Central memory CD8-positive, alpha-beta T cell (primary cell): ENCODE results near the gene LIME1.
A peak's percentile ranks its signal among the peaks of the same experiment; 100 is the strongest.

Source experiments
- ATAC-seq: fragments of 150-1000 bp; cut with Tn5 transposase; replicated peaks from 2 replicates; pipeline ENCODE4 v1.10.0; 2022; ENCODE audit warnings: mild to moderate bottlenecking, moderate FRiP score, moderate number of reproducible peaks; ENCODE audit not compliant: poor library complexity, severe bottlenecking; ENCODE audit errors: extremely low read depth
- DNase-seq, 2 donors: peaks; one replicate each; pipeline ENCODE4 v3.0.0; 2021; ENCODE audit warnings: low spot score in 2 of 2
- H3K27ac Mint-ChIP-seq: one replicate; pipeline ENCODE4 v1.8.0; 2022; ENCODE audit warnings: low read depth, mild to moderate bottlenecking, moderate library complexity, mixed read lengths
- H3K27me3 Mint-ChIP-seq: one replicate; pipeline ENCODE4 v1.8.0; 2022; ENCODE audit warnings: mixed read lengths
- H3K36me3 Mint-ChIP-seq: one replicate; pipeline ENCODE4 v1.8.0; 2022; ENCODE audit warnings: mild to moderate bottlenecking, moderate library complexity, mixed read lengths; ENCODE audit not compliant: insufficient read depth
- H3K4me1 Mint-ChIP-seq: one replicate; pipeline ENCODE4 v1.8.0; 2022; ENCODE audit warnings: mixed read lengths
- H3K4me3 Mint-ChIP-seq: one replicate; pipeline ENCODE4 v1.8.0; 2022; ENCODE audit warnings: mild to moderate bottlenecking, moderate library complexity, mixed read lengths
- H3K9me3 Mint-ChIP-seq: one replicate; pipeline ENCODE4 v1.8.0; 2022; ENCODE audit warnings: mixed read lengths

The LIME1 gene

DNA sequence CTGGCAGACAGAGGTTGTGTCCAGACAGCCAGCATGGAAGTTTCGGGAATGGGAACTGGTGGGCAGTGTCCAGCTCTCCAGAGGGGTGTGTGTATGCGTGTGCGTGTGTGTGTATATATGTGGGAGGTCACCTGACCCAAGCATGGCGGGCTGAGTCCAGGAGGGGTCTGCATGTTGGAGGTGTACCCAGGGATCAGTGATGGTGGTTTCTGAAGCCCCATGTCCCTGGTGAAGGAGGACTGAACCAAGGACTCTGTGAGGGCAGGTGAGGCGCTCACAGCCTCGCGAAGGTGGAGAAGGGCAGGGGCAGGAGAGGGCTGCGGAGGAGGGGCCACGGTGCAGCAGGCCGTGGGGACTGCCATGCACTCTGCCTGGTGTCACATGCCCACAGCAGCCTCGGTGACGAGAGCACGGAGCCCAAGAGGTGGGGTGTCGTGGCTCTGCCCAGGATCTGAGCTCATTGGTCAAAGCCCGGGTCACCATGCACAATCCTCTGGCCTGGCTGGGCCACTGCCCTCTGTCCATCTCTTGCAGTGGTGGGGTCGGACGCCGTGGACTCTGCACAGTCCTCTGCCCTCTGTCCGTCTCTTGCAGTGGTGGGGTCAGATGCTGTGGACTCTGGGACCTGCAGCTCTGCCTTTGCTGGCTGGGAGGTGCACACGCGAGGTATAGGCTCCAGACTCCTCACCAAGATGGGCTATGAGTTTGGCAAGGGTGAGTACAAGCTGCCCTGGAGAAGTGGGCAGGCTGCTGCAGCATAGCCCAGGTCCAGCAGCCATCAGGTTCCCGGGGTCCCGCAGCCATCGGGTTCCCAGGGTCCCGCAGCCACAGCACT is 2.1 kb upstream of the LIME1 start:
- Mint-ChIP-seq H3K36me3 (peaks cover 39% of the 10 kb centered on the region), H3K27me3 (no peaks in the 10 kb centered on the region), H3K27ac (peak overlapping the region; percentile 61), H3K9me3 (no peaks in the 10 kb centered on the region), H3K4me3 (peak overlapping the region; percentile 35), H3K4me1 (peaks cover 24% of the 10 kb centered on the region)
- DNase-seq (no peak), ATAC-seq (no peak)

DNA sequence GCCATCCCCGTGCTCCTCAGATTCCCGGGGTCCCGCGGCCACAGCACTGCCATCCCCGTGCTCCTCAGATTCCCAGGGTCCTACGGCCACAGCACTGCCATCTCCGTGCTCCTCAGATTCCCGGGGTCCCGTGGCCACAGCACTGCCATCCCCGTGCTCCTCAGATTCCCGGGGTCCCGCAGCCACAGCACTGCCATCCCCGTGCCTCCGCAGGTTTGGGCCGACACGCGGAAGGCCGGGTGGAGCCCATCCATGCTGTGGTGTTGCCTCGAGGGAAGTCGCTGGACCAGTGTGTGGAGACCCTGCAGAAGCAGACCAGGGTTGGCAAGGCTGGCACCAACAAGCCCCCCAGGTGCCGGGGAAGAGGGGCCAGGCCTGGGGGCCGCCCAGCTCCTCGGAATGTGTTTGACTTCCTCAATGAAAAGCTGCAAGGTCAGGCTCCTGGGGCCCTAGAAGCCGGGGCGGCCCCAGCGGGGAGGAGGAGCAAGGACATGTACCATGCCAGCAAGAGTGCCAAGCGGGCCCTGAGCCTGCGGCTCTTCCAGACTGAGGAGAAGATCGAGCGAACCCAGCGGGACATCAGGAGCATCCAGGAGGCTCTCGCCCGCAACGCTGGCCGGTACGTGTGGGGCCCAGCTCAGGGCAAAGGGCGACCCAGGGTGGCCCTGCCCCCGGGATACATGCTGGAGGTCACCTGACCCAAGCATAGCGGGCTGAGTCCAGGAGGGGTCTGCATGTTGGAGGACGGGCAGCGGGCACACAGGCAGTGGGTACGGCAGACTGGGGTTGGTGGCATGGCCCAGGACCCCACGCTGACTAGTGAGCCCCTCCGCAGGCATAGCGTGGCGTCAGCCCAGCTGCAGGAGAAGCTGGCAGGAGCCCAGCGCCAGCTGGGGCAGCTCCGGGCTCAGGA is 1.3 kb upstream of the LIME1 start:
- Mint-ChIP-seq H3K4me1 (peaks cover 24% of the 10 kb centered on the region), H3K4me3 (peak overlapping the region; percentile 94), H3K9me3 (no peaks in the 10 kb centered on the region), H3K36me3 (peaks cover 34% of the 10 kb centered on the region), H3K27ac (peak overlapping the region; percentile 90), H3K27me3 (no peaks in the 10 kb centered on the region)
- DNase-seq (no peak), ATAC-seq (no peak)

DNA sequence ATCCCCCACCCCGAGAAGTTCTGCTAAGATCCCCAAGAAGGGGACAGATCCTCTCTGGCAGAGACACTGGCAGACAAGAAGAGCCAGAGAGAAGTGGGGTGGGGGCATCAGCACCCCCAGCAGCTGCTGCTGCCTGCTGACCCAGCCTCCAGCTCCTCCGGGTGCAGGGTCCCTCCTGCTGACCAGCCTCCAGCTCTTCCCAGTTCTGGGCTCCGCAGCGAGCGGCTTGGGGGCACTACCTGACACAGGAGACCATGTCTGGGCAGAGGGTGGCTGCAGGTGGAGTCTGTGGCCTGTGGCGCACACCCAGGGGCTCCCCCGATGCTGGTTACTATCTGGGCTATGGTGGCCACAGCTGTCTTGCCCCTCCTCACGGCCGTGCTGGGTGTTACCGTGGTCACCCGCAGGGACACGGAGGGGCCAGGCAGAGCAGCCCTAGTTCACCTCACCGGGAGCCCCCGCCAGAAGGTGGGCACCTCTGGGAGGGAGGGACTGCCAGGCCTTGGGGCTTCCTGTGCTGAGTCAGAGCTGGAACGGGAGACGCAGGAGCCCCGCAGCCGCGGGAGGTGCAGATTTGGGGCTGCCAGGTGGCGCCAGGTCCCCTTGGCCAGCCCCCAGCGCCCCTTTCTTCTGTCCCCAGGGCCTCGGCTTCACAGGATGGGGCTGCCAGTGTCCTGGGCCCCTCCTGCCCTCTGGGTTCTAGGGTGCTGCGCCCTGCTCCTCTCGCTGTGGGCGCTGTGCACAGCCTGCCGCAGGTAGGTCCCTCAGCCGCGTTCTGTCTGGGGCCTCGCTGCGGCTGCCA is 630 bp downstream of the LIME1 start:
- ATAC-seq (peak; percentile 29), DNase-seq (peak in 1 of 2 donors; percentile 47)
- Mint-ChIP-seq H3K27me3 (no peaks in the 10 kb centered on the region), H3K9me3 (no peaks in the 10 kb centered on the region), H3K4me1 (peaks cover 24% of the 10 kb centered on the region), H3K27ac (peak overlapping the region; percentile 90), H3K4me3 (peak overlapping the region; percentile 94), H3K36me3 (peaks cover 42% of the 10 kb centered on the region)

GRCh38 chr20:63737695-63737944 is 1.2 kb downstream of the LIME1 start:
- Mint-ChIP-seq H3K27ac (no peak overlapping the region), H3K9me3 (no peaks in the 10 kb centered on the region), H3K27me3 (no peaks in the 10 kb centered on the region), H3K4me1 (peaks cover 24% of the 10 kb centered on the region), H3K4me3 (peak overlapping the region; percentile 94), H3K36me3 (peaks cover 43% of the 10 kb centered on the region)
- ATAC-seq (no peak), DNase-seq (no peak)

DNA sequence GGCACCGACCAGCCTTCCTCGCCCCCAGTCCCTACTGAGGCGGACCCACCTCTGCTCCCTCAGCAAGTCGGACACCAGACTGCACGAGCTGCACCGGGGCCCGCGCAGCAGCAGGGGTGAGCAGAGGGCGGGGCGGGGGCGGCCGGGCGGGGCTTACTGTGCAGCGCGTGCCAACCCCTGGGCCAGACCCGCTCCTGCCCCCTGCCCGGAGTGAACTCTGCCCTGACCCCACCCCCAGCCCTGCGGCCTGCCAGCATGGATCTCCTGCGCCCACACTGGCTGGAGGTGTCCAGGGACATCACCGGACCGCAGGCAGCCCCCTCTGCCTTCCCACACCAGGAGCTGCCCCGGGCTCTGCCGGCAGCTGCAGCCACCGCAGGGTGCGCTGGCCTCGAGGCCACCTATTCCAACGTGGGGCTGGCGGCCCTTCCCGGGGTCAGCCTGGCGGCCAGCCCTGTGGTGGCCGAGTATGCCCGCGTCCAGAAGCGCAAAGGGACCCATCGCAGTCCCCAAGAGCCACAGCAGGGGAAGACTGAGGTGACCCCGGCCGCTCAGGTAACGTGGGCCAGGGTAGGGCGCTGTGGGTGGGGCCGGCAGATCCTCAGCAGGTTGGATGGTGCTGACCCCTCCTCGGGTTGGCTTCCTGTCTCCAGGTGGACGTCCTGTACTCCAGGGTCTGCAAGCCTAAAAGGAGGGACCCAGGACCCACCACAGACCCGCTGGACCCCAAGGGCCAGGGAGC is 1.7 kb downstream of the LIME1 start:
- H3K4me1 Mint-ChIP-seq = peaks cover 24% of the 10 kb centered on the region
- DNase-seq (no peak), ATAC-seq (no peak)
- peaks cover 43% of the 10 kb centered on the region for H3K36me3 Mint-ChIP-seq
- no peaks in the 10 kb centered on the region for H3K9me3 Mint-ChIP-seq
- H3K27ac Mint-ChIP-seq = no peak overlapping the region
- peak overlapping the region; percentile 94 for H3K4me3 Mint-ChIP-seq
- no peaks in the 10 kb centered on the region for H3K27me3 Mint-ChIP-seq

- H3K27me3 Mint-ChIP-seq = no peaks in the 10 kb centered on the region
- H3K9me3 Mint-ChIP-seq = no peaks in the 10 kb centered on the region
- ATAC-seq = no peak
- H3K4me3 Mint-ChIP-seq = peak overlapping the region; percentile 94
- peaks cover 48% of the 10 kb centered on the region for H3K36me3 Mint-ChIP-seq
- H3K4me1 Mint-ChIP-seq = peaks cover 20% of the 10 kb centered on the region
- no peak overlapping the region for H3K27ac Mint-ChIP-seq
- DNase-seq = peak in 1 of 2 donors; percentile 35
Measured at GRCh38 chr20:63738687-63739129, 2.2 kb downstream of the LIME1 start.

DNA sequence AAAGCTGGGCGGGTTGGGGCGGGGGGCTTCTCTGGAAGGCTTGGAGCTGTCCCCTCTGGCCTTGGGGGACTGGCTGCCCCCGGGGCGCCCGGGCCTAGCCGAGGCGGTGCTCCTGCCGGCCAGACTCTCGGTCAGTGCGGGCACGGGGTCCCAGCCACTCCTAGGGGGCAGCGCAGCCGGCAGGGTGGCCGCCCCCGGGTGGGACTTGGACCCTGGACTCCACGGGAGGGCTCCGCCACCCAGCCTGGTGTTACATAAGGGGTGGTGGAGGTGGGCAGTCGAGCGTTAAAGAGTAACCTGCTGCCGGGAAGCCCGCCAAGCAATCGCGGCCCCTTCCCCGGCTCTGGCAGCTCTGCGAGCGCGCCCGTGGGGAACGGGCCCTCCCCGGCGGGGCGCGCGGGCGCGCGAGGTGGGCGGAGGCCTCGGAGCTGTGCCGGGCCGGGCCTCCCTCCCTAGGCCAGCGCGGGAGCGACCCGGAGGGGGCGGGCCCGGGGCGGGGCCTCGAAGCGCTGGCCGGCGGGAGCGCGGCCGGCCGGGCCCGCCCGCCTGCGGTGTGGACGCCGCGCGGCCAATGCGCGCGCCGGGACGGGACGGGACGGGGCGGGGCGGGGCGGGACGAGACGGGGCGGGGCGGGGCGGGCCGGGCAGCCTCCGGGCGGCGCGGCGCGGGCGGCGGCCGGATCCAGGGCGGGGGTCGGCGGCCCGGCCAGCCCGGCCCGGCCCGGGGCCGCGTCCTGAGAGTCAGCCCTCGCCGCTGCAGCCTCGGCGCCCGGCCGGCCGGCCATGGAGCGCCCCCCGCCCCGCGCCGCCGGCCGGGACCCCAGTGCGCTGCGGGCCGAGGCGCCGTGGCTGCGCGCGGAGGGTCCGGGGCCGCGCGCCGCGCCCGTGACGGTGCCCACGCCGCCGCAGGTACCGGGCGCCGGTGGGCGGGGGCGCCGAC is 2.9 kb downstream of the LIME1 start, which contains the start of gene SLC2A4RG:
Gene SLC2A4RG, plus strand, starts transcription at position 647 of the 940 bp plus-strand sequence. Its CDS starts 137 bp downstream, at position 784.
- Mint-ChIP-seq H3K4me3 (peak within 1 kb of the TSS; percentile 94), H3K4me1 (peaks cover 14% of the 10 kb centered on the region), H3K9me3 (no peaks in the 10 kb centered on the region), H3K36me3 (peaks cover 44% of the 10 kb centered on the region), H3K27ac (no peak within 1 kb of the TSS), H3K27me3 (no peaks in the 10 kb centered on the region)
- peak in 1 of 2 donors; percentile 25 for DNase-seq
- no peak for ATAC-seq

DNA sequence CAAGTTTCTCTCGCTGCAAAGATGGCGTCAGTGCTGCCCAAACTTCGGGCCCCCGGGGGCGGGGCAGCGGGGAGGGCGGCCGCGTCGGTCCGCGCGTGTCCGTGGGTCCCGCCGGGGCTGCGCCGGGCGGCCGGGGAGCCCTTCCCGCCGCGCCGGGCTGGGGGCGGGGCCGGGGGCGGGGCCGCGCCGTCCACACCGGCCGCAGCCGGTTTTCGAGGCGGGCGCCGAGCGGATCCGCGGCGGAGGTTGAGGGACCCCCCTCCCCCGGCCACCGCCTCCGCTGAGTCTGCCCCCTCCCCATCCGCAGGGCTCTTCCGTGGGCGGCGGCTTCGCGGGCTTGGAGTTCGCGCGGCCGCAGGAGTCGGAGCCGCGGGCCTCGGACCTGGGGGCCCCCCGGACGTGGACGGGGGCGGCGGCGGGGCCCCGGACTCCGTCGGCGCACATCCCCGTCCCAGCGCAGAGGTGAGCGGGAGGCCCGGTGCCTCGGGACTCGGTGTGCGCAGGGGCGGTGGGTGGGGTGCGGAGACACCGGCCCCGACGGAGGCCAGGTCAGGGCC is 3.7 kb downstream of the LIME1 start:
- Mint-ChIP-seq H3K27ac (no peak overlapping the region), H3K4me3 (peak overlapping the region; percentile 69), H3K36me3 (peaks cover 43% of the 10 kb centered on the region), H3K9me3 (no peaks in the 10 kb centered on the region), H3K4me1 (peaks cover 14% of the 10 kb centered on the region), H3K27me3 (no peaks in the 10 kb centered on the region)
- ATAC-seq = no peak
- no peak for DNase-seq

DNA sequence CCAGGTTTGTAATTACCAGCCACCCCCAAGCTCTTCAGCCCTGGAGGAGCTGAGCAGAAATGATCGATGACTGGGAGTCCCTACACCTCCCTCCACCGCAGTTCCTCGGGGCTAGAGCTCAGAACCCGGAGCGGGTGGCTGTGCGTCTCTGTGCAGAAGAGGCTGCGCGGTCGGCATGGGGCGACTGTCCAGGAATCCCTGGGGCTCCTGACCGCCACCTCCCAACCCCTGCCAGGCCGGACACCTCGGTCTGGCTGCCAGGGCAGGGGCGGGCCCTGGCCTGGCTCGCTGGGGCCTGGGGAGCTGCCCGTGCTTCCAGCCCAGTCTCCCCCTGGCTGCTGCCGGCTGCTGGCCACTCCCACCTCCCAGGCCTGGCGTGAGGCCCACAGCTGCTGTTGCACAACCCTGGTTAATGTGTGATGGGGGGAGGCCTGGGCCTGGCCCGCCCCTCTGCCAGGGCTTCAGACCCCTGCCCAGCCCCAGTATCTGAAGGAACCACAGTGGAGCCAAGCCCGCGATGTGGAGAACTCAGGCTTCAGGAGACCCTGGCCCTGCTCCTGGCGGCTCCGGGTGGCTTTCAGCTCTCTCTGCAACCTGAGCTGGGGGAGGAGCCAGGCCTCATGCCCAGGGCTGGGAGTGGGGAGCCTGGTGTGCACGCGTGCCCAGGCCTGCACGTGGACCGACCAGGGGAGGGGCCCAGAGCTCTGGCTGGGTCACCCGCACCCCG is 4.3 kb downstream of the LIME1 start:
- peak overlapping the region; percentile 69 for H3K4me3 Mint-ChIP-seq
- peaks cover 7% of the 10 kb centered on the region for H3K4me1 Mint-ChIP-seq
- no peaks in the 10 kb centered on the region for H3K9me3 Mint-ChIP-seq
- DNase-seq = peak in 1 of 2 donors; percentile 44
- H3K36me3 Mint-ChIP-seq = peaks cover 38% of the 10 kb centered on the region
- peak; percentile 15 for ATAC-seq
- no peak overlapping the region for H3K27ac Mint-ChIP-seq
- H3K27me3 Mint-ChIP-seq = no peaks in the 10 kb centered on the region

- Mint-ChIP-seq H3K4me3 (peak overlapping the region; percentile 69), H3K4me1 (peaks cover 2% of the 10 kb centered on the region), H3K9me3 (no peaks in the 10 kb centered on the region), H3K27ac (no peak overlapping the region), H3K36me3 (peaks cover 37% of the 10 kb centered on the region), H3K27me3 (no peaks in the 10 kb centered on the region)
- ATAC-seq (no peak), DNase-seq (no peak)
Measured at GRCh38 chr20:63741354-63741675, 4.9 kb downstream of the LIME1 start.
